ENCODE data around the gene DNAJC8. TPM values are rescaled to one million over a fixed set of nuclear protein-coding genes. Genes with fewer than 3 reads are reported as not detected.
A peak's percentile ranks its signal among the peaks of the same experiment; 100 is the strongest.

The DNAJC8 gene
- total RNA-seq, 1 donor, result 21.5 TPM

DNA sequence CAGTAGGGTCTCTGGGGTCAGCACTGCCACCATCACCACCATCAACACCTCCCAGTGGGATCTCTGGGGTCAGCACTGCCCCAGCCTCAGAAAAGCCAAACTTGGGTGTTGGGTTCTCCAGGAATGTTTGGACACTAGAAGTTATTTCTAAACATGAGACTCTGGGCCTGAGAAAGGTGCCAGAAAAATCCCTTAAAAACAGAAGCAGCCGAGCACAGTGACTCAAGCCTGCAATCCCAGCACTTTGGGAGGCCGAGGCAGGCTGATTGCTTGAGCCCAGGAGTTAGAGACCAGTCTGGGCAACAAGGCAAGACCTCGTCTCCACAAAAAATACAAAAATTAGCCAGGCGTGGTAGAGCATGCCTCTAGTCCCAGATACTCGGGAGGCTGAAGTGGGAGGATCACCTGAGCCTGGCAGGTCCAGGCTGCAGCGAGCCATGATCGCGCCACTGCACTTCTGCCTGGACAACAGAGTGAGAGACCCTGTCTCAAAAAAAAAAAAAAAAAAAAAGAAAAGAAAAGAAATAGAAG lies 56.8 kb downstream of the DNAJC8 start:
- no peak for DNase-seq (ENCODE audit: low read depth in 2 of 3, low spot score in 2 of 3)

DNA sequence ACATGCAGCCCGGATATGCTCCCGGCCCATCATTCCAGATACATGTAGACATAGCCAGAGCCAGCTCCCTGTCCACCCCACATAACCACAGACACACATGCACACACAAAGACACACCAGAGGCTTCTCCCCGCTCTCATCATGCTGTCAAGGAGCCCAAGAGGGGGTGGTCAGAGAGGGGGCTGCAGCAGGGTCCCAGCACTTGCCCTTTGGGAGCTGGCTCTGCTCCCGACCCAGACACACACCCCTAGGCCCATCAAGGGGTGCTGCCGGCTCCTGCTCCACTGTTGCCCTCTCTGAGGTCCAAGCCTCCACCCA lies 58.9 kb downstream of the DNAJC8 start:
- no peak for DNase-seq (ENCODE audit: low read depth in 2 of 3, low spot score in 2 of 3)

DNA sequence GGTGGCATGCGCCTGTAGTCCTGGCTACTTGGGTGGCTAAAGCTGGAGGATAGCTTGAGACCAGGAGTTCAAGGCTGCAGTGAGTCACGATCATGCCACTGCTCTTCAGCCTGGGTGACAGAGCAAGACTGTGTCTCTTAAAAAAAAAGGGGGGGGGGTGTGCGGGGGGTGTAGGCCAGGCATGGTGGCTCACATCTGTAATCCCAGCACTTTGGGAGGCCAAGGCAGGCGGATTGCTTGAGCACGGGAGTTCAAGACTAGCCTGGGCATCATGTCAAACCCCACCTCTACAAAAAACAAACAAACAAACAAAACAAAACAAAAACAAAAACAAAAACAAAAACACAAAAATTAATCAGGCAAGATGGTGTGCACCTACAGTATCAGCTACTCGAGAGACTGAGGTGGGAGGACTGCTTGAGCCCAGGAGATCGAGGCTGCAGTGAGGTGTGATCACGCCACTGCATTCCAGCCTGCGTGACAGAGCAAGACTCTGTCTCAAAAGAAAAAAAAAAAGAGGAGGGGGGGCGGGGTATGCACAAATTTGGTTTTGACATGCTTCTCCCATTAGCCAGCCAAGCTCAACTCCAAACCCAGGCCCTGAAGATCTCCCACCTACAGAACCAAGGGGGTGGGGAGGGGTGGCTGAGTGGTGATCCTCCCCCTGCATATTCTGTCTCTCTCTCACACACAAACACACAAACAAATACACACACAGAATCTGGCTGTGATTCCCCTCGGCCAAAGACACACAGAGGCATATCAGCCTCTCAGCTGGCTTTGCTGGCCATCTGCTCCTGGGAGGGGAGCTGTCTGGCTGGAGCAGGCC lies 59.5 kb downstream of the DNAJC8 start:
- peak in 2 of 3 donors; percentile 54 to 59 for DNase-seq (ENCODE audit: low read depth in 2 of 3, low spot score in 2 of 3)

DNA sequence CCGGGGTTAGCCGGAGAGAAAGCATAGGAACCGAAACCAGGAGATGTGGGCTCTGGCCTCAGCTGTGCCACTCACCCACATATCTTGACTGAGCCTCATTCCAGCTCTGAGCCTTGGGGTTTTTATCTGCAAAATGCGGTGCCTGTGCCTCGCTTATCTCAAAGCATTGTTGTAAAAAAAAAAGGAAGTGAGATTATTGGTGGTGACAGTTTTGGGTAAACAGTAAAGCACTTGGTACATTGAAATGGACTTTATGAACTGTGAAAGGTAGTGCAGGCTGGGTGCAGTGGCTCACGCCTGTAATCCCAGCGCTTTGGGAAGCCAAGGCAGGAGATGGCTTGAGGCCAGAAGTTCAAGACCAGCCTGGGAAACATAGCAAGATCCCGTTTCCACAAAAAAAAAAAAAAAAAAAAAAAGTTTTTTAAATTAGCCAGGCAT lies 60.1 kb downstream of the DNAJC8 start:
- DNase-seq (ENCODE audit: low read depth in 2 of 3, low spot score in 2 of 3), result peak in 2 of 3 donors; percentile 78 to 86

DNA sequence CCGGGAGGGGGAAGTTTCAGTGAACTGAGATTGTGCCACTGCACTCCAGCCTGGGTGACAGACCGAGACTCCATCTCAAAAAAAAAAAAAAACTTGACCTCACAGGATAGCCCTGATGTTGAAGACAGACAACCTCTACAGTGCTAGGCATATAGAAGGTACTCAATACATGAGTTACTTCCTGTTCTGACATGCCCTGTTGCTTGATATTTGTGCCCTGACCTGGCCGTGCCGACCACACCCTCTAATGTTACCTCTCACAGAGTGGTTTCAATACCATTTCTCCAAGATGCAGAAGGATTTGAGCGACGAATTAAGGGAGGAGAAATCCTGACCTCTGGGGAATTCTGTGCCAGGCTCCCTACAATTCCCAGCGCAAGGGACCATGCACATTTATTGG lies 61.6 kb downstream of the DNAJC8 start:
- no peak for DNase-seq (ENCODE audit: low read depth in 2 of 3, low spot score in 2 of 3)

DNA sequence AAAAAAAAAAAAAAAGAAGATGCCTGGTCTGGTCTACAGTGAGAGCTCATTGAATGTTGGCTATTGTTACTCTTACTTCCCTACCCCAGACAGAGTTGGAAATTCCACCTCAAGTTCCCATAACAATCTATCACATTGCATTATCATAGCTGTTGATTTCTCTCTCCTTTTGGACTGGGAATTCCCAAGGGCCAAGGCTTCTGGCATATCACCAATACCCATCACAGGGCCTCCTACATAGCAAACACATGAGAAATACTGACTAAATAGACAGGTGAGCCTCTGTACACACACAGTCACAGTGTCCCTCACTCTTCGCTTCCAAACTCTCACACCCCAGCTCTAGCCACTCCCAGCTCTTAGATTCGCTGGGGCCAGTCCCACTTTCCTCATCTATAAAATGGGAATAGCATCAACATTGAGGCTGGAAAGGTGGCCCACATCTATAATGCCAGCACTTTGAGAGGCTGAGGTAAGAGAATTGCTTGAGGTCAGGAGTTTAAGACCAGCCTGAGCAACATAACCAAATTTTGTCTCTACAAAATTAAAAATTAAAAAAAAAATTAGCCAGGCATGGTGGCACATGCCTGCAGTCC lies 62.7 kb downstream of the DNAJC8 start:
- no peak for DNase-seq (ENCODE audit: low read depth in 2 of 3, low spot score in 2 of 3)

DNA sequence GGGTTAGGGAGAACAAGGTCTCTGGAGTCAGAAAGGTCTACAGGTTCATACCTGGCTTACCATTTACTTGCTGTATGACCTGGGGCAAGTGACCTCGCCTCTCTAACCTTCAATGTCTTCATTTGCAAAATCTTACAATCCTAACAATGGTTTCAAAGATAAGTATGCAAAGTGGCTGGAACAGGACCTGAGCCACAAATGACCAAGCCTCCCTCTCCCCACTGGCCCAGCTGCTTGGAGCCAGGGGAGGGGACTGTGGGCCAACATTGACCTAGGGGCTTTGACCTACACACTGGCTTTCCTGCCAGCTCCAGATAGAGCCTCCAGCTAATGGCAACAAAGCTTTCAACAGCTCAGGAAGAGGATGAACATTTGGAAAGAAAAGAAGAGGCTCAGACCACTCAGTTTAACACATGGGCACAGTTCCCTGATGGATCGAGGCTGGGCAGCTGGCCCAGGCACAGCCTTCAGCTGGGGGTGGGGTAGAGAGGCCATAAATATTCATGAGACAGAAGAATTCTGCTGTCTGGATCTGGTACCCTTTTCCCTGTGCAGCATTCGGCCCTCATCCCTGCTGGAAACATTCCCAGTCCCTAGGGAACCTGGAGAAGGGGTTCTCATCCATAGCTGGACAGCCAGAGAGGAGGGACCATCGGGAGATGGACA lies 69.2 kb downstream of the DNAJC8 start:
- DNase-seq (ENCODE audit: low read depth in 2 of 3, low spot score in 2 of 3), result no peak

DNA sequence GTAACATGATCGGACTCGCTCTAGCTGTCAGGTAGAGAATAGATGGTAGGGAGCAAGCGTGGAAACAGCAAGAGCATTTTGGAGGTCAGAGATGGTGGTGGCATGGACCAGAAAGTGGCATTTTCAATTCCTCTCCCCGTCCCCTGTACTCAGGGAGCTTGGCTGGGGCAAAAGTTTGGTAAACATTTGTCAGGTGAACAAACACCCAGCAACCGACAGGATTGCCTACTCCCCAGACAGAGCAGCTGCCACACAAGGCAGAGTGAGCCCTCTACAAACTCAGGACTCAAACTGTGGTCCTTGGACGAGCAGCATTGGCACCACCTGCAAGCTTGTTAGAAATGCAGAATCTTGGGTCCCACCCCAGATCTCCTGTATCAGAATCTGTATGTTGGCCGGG lies 70.7 kb downstream of the DNAJC8 start:
- no peak for DNase-seq (ENCODE audit: low read depth in 2 of 3, low spot score in 2 of 3)

DNA sequence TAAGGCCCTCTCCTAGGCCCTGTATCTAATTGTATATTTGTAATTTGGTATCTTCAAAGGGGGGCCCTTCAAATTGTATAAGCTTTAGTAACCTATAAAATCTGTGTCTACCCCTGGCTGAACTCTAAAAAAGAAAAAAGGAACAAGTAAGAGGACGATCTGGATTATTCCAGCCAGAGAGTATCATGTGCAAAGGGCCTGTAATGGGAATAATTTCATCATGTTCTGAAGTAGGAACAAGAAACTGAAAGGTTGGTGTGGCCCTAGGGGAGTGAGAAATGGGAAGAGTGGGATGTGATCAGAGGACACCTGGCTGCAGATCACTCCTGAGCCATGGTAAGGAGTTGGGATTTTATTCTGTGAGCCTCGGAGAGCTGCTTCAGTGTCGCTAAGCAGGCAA lies 71.1 kb downstream of the DNAJC8 start:
- no peak for DNase-seq (ENCODE audit: low read depth in 2 of 3, low spot score in 2 of 3)

DNA sequence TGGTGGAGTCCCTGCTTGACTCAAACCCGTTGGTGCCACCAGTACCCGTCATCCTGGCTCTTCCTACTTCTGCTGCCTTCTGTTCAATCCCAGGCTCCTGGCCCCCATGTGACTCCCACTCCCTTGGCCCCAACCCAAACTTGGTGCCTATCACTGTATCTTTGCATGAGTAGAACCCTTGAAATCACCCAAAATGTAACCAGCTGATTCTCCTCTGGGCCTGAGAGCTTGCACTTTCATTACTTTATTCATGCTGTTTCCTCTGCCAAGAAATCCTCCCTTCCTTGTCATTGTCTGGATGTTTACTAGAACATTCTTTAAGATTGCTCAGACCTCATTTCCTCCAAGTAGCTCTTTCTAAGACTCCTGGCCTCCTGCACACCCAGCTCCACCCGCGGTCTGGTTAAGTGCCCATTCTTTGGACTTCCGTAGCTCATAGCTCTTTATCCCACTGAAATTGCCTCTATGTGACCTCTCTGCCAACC lies 72.0 kb downstream of the DNAJC8 start:
- DNase-seq (ENCODE audit: low read depth in 2 of 3, low spot score in 2 of 3), result no peak

DNA sequence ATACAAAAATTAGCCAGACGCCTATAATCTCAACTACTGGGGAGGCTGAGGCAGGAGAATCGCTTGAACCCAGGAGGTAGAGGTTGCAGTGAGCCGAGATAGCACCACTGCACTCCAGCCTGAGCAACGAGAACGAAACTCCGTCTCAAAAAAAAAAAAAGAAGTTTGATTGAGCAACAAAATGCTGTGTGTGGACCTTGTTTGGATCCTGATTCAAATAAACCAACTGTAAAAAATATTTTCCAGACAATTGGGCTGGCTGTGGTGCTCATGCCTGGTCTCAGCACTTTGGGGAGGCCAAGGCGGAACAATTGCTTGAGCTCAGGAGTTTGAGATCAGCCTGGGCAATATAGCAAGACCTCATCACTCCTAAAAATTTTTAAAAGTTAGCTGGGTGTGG lies 73.1 kb downstream of the DNAJC8 start:
- DNase-seq (ENCODE audit: low read depth in 2 of 3, low spot score in 2 of 3), result no peak

DNA sequence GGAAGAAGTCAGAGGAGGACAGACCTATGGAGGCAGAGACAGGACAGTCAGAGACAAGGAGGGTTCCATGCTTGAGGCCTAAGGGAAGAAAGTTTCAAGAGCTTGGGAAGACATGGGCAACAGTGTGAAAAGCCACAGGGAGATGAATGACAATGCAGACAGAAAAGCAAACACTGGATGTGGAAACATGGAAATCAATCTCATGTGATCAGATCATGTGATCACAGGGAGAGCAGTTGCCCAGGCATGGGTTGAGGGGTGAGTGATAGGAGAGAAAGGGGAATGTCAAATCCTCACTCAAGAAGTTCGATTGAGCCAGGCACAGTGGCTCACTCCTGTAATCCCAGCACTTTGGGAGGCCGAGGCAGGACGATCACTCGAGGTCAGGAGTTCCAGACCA lies 73.6 kb downstream of the DNAJC8 start:
- no peak for DNase-seq (ENCODE audit: low read depth in 2 of 3, low spot score in 2 of 3)

DNA sequence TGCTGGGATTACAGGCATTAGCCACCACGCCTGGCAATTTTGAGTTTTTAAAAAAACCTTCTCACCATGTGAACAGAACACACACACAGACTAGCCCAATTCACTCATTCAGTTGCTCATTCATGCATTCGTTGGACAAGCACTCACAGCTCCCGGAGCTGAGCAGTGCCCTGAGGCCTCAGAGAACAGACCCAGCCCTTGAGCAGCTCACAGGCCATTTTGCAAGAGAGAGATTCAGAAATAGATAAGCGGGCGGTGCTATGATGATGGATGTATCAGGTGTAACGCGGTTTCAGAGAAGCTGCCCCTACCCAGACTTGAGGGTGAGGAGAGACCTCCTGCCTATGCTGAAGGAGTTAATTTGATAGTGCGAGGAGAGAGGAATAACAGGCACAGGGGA lies 74.9 kb downstream of the DNAJC8 start:
- DNase-seq (ENCODE audit: low read depth in 2 of 3, low spot score in 2 of 3), result no peak

DNA sequence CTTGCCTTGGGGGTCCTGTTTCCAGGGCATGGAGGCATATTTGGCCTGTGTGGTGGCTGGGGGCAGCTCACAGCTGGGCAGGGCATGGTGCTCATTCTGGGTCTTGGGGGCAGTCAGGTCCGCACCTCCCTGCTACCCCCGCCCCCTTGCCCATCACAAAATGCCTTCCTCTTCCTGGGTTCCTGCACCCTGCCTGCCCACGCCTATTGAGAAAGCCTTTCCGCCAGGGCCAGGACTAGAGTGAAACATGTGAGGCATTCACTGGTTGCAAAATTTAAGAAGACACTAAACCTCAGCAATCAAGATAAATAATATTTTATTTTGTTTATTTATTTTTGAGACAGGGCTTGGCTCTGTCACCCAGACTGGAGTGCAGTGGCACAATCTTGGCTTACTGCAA lies 76.0 kb downstream of the DNAJC8 start:
- DNase-seq (ENCODE audit: low read depth in 2 of 3, low spot score in 2 of 3), result no peak

DNA sequence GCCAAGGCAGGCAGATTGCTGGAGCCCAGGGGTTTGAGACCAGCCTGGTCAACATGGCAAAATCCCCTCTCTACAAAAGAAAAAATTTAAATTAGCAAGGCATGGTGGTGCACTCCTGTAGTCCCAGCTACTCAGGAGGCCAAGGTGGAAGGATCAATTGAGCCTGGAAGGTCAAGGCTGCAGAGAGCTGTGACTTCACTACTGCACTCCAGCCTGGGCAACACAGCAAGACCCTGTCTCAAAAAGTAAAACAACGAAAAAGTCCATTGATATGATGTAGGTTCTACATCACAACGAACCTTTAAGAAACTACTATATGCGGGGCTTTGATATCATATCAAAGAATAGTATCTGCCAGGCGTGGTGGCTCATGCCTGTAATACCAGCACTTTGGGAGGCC lies 77.2 kb downstream of the DNAJC8 start:
- DNase-seq (ENCODE audit: low read depth in 2 of 3, low spot score in 2 of 3), result no peak

DNA sequence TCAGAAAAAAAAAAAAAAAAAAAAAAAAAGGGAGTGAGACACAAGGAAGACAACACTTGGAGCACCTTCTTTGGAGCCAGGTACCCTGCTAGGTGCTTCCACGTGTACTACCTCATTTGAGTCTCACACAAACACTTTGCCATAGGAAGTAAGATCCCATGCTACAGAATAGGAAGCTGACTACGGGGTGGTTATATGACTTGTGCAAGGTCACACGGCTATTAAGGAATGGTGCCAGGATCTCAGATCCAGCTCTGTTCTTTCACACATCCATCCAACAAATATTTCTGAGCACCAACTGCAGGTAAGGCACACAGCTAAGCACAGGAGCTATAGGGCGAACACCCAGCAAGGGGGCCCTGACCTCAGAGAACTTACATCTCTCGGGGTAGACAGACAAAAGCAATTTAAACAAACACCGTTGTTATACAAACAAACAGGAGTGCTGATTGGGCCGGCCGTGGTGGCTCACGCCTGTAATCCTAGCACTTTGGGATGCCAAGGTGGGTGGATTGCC lies 78.7 kb downstream of the DNAJC8 start:
- no peak for DNase-seq (ENCODE audit: low read depth in 2 of 3, low spot score in 2 of 3)

Other genes with a start within 250 kb of the DNAJC8 start
- gene EYA3, start 144.4 kb downstream of the DNAJC8 start, total RNA-seq, result 12.7 TPM
- gene PTAFR, start 56.3 kb downstream of the DNAJC8 start, total RNA-seq, result 5.4 TPM
- 53.1 TPM for gene ATP5IF1, start 3.1 kb upstream of the DNAJC8 start, total RNA-seq
- 11.3 TPM for gene SESN2, start 26.5 kb upstream of the DNAJC8 start, total RNA-seq
- gene MED18, start 96.0 kb upstream of the DNAJC8 start, total RNA-seq, result 21.3 TPM
- gene PHACTR4, start 136.7 kb upstream of the DNAJC8 start, total RNA-seq, result 30.7 TPM